WTC11 (cell line): ENCODE measurements around the gene SLC30A5. TPM values are rescaled to one million over a fixed set of nuclear protein-coding genes. Genes with fewer than 3 reads are reported as not detected.

ENCODE experiments used
- ATAC-seq: fragments of 200-7000 bp; cut with Tn5 transposase; 2 replicates; pipeline ENCODE4 v1.10.0; 2021; ENCODE audit warnings: mild to moderate bottlenecking, moderate library complexity
- CTCF ChIA-PET: fragments of 300-600 bp; sonication (Branson Sonifier 250); formaldehyde crosslinking; loops from one replicate; lab custom pipeline; 2021; ENCODE audit warnings: antibody characterized with exemption; lab: Charles Lee
- POLR2A ChIA-PET: fragments of 350-600 bp; sonication (Branson Sonifier 250); formaldehyde crosslinking; loops from one replicate; lab custom pipeline; 2021; ENCODE audit warnings: antibody characterized with exemption; lab: Charles Lee
- DNase-seq: peaks from one replicate; pipeline ENCODE4 v3.0.0; 2021; ENCODE audit warnings: low spot score
- H3K27ac Mint-ChIP-seq: 2 replicates; pipeline ENCODE4 v1.8.0; 2021; ENCODE audit warnings: mixed read lengths
- H3K27me3 Mint-ChIP-seq: 2 replicates; pipeline ENCODE4 v1.8.0; 2021; ENCODE audit warnings: low read depth, mild to moderate bottlenecking, moderate library complexity, mixed read lengths
- H3K36me3 Mint-ChIP-seq: 2 replicates; pipeline ENCODE4 v1.8.0; 2021; ENCODE audit warnings: mixed read lengths
- H3K4me1 Mint-ChIP-seq: 2 replicates; pipeline ENCODE4 v1.8.0; 2022; ENCODE audit warnings: mixed read lengths
- H3K4me3 Mint-ChIP-seq: 2 replicates; pipeline ENCODE4 v1.8.0; 2021; ENCODE audit warnings: mild to moderate bottlenecking, moderate library complexity, mixed read lengths
- H3K9me3 Mint-ChIP-seq: 2 replicates; pipeline ENCODE4 v1.8.0; 2021; ENCODE audit warnings: mixed read lengths
- ARID4B ChIP-seq: sonication (generic); formaldehyde crosslinking; IDR thresholded peaks from 2 replicates; pipeline ENCODE4 v1.8.0; 2023; ENCODE audit warnings: missing genetic modification reagents, mild to moderate bottlenecking, borderline replicate concordance
- CBFB ChIP-seq: sonication (generic); formaldehyde crosslinking; IDR thresholded peaks from 2 replicates; pipeline ENCODE4 v1.8.1; 2022; ENCODE audit warnings: mild to moderate bottlenecking, low read depth, missing genetic modification reagents
- ESRRA ChIP-seq: sonication (generic); formaldehyde crosslinking; IDR thresholded peaks from 2 replicates; pipeline ENCODE4 v1.8.1; 2022; ENCODE audit warnings: mild to moderate bottlenecking, missing genetic modification reagents, borderline replicate concordance
- FOXJ3 ChIP-seq: sonication (generic); formaldehyde crosslinking; IDR thresholded peaks from 2 replicates; pipeline ENCODE4 v1.9.0; 2021; ENCODE audit warnings: missing genetic modification reagents, mild to moderate bottlenecking, borderline replicate concordance
- JAZF1 ChIP-seq: fragments of 250-450 bp; sonication (Bioruptor Pico); IDR thresholded peaks from 2 replicates; pipeline ENCODE4 v1.9.0; 2021; ENCODE audit warnings: moderate library complexity, mild to moderate bottlenecking, inconsistent platforms
- MLX ChIP-seq: sonication (generic); formaldehyde crosslinking; IDR thresholded peaks from 2 replicates; pipeline ENCODE4 v1.8.1; 2023; ENCODE audit warnings: mild to moderate bottlenecking, missing genetic modification reagents, moderate library complexity
- NFYB ChIP-seq: sonication (generic); formaldehyde crosslinking; conservative IDR thresholded peaks from 2 replicates; pipeline ENCODE4 v1.8.0; 2022; ENCODE audit warnings: low read depth, missing genetic modification reagents
- SMAD3 ChIP-seq: sonication (generic); formaldehyde crosslinking; IDR thresholded peaks from 2 replicates; pipeline ENCODE4 v1.8.0; 2022; ENCODE audit warnings: missing genetic modification reagents, mild to moderate bottlenecking, borderline replicate concordance
- SMAD4 ChIP-seq: sonication (generic); formaldehyde crosslinking; IDR thresholded peaks from 2 replicates; pipeline ENCODE4 v1.8.0; 2022; ENCODE audit warnings: mild to moderate bottlenecking, missing genetic modification reagents
- TP53 ChIP-seq: sonication (generic); formaldehyde crosslinking; IDR thresholded peaks from 2 replicates; pipeline ENCODE4 v1.8.1; 2023; ENCODE audit warnings: mild to moderate bottlenecking, missing genetic modification reagents
- ZMAT4 ChIP-seq: fragments of 250-450 bp; sonication (Bioruptor Pico); IDR thresholded peaks from 2 replicates; pipeline ENCODE4 v1.9.0; 2021; ENCODE audit warnings: mild to moderate bottlenecking
- ZNF138 ChIP-seq: sonication (generic); formaldehyde crosslinking; conservative IDR thresholded peaks from 2 replicates; pipeline ENCODE4 v1.8.1; 2022; ENCODE audit warnings: mild to moderate bottlenecking, moderate library complexity, missing genetic modification reagents
- ZNF263 ChIP-seq: sonication (generic); formaldehyde crosslinking; IDR thresholded peaks from 2 replicates; pipeline ENCODE4 v1.8.1; 2022; ENCODE audit warnings: low read depth, mild to moderate bottlenecking, moderate library complexity, missing genetic modification reagents
- ZNF416 ChIP-seq: fragments of 250-450 bp; sonication (Bioruptor Pico); IDR thresholded peaks from 2 replicates; pipeline ENCODE4 v1.9.0; 2021; ENCODE audit warnings: mild to moderate bottlenecking, inconsistent platforms
- ZNF425 ChIP-seq: fragments of 250-450 bp; sonication (Bioruptor Pico); conservative IDR thresholded peaks from 2 replicates; pipeline ENCODE4 v1.9.0; 2021; ENCODE audit warnings: mild to moderate bottlenecking
- total RNA-seq: library from RNA; stranded (reverse); gene quantifications from 3 replicates; pipeline ENCODE4 v1.2.3, GENCODE V29; 2021
- TF ChIP-seq, protein P1 (sequence below): sonication (generic); formaldehyde crosslinking; IDR thresholded peaks from 2 replicates; pipeline ENCODE4 v1.8.0; 2023; ENCODE audit warnings: mild to moderate bottlenecking, missing genetic modification reagents
- TF ChIP-seq, protein P2 (sequence below): sonication (generic); formaldehyde crosslinking; conservative IDR thresholded peaks from 2 replicates; pipeline ENCODE4 v1.8.1; 2022; ENCODE audit warnings: mild to moderate bottlenecking, missing genetic modification reagents
- TF ChIP-seq, protein P3 (sequence below): fragments of 250-450 bp; sonication (Bioruptor Pico); IDR thresholded peaks from 2 replicates; pipeline ENCODE4 v1.9.0; 2021; ENCODE audit warnings: moderate library complexity, mild to moderate bottlenecking, inconsistent platforms, borderline replicate concordance
- TF ChIP-seq, protein P4 (sequence below): sonication (generic); formaldehyde crosslinking; IDR thresholded peaks from 2 replicates; pipeline ENCODE4 v1.8.0; 2022; ENCODE audit warnings: mild to moderate bottlenecking, missing genetic modification reagents
- TF ChIP-seq, protein P5 (sequence below): sonication (generic); formaldehyde crosslinking; IDR thresholded peaks from 2 replicates; pipeline ENCODE4 v1.8.1; 2022; ENCODE audit warnings: low read depth, mild to moderate bottlenecking, moderate library complexity, missing genetic modification reagents, borderline replicate concordance

Gene SLC30A5
- total RNA-seq, 1 experiment from 2014 or later, result 34.1 TPM

DNA sequence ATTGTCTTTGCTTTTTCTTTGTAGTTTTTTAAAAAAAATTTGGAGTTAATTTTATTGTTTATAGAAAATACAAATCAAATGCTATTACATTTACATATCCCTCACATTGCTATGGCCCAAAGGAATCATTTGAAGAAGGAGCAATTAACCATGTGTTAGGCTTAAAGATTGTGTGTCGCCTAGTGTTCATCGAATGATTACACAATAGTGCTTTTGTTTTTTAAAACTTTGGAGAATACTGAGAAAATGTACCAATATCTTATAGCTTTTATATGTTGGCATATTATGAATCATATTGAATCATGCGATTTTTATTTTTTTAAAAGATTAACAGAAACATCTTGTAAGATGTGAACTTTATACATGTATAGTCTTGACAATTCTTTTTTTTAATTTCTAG lies 21.7 kb downstream of the SLC30A5 start (continued):
- no peak for TF ChIP-seq ARID4B (CRISPR knock-in tag)
- TF ChIP-seq ESRRA (CRISPR knock-in tag), result no peak
- TF ChIP-seq JAZF1 (CRISPR knock-in tag), result no peak
- TF ChIP-seq, protein P1, sequence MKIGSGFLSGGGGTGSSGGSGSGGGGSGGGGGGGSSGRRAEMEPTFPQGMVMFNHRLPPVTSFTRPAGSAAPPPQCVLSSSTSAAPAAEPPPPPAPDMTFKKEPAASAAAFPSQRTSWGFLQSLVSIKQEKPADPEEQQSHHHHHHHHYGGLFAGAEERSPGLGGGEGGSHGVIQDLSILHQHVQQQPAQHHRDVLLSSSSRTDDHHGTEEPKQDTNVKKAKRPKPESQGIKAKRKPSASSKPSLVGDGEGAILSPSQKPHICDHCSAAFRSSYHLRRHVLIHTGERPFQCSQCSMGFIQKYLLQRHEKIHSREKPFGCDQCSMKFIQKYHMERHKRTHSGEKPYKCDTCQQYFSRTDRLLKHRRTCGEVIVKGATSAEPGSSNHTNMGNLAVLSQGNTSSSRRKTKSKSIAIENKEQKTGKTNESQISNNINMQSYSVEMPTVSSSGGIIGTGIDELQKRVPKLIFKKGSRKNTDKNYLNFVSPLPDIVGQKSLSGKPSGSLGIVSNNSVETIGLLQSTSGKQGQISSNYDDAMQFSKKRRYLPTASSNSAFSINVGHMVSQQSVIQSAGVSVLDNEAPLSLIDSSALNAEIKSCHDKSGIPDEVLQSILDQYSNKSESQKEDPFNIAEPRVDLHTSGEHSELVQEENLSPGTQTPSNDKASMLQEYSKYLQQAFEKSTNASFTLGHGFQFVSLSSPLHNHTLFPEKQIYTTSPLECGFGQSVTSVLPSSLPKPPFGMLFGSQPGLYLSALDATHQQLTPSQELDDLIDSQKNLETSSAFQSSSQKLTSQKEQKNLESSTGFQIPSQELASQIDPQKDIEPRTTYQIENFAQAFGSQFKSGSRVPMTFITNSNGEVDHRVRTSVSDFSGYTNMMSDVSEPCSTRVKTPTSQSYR (CRISPR knock-in tag), result no peak
- TF ChIP-seq SMAD3 (CRISPR knock-in tag), result no peak
- TF ChIP-seq, protein P2, sequence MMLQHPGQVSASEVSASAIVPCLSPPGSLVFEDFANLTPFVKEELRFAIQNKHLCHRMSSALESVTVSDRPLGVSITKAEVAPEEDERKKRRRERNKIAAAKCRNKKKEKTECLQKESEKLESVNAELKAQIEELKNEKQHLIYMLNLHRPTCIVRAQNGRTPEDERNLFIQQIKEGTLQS (CRISPR knock-in tag), result no peak
- no peak for TF ChIP-seq FOXJ3 (CRISPR knock-in tag)
- no peak for TF ChIP-seq ZNF263 (CRISPR knock-in tag)
- no peak for TF ChIP-seq SMAD4 (CRISPR knock-in tag)
- TF ChIP-seq, protein P3, sequence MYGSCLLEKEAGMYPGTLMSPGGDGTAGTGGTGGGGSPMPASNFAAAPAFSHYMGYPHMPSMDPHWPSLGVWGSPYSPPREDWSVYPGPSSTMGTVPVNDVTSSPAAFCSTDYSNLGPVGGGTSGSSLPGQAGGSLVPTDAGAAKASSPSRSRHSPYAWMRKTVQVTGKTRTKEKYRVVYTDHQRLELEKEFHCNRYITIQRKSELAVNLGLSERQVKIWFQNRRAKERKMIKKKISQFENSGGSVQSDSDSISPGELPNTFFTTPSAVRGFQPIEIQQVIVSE (CRISPR knock-in tag), result no peak

GRCh38 chr5:69129413-69129812 lies 35.6 kb downstream of the SLC30A5 start:
- Mint-ChIP-seq H3K4me1 (no peaks in the 10 kb centered on the region), H3K9me3 (no peaks in the 10 kb centered on the region), H3K36me3 (peaks cover 21% of the 10 kb centered on the region), H3K27me3 (no peaks in the 10 kb centered on the region), H3K4me3 (no peak overlapping the region), H3K27ac (no peak overlapping the region)
- TF ChIP-seq MLX (no peak), NFYB (CRISPR knock-in tag) (no peak), ZNF425 (CRISPR knock-in tag) (no peak), JAZF1 (CRISPR knock-in tag) (no peak), ZMAT4 (CRISPR knock-in tag) (no peak), CBFB (CRISPR knock-in tag) (no peak), TP53 (CRISPR knock-in tag) (no peak), ZNF416 (CRISPR knock-in tag) (no peak), ZNF138 (no peak)
- TF ChIP-seq, protein P4, sequence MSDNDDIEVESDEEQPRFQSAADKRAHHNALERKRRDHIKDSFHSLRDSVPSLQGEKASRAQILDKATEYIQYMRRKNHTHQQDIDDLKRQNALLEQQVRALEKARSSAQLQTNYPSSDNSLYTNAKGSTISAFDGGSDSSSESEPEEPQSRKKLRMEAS (CRISPR knock-in tag), result no peak
- TF ChIP-seq, protein P5, sequence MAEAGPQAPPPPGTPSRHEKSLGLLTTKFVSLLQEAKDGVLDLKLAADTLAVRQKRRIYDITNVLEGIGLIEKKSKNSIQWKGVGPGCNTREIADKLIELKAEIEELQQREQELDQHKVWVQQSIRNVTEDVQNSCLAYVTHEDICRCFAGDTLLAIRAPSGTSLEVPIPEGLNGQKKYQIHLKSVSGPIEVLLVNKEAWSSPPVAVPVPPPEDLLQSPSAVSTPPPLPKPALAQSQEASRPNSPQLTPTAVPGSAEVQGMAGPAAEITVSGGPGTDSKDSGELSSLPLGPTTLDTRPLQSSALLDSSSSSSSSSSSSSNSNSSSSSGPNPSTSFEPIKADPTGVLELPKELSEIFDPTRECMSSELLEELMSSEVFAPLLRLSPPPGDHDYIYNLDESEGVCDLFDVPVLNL, result no peak
- TF ChIP-seq, protein P3 (CRISPR knock-in tag), result no peak
- POLR2A ChIA-PET, result no interaction called here
- CTCF ChIA-PET, result no interaction called here
- DNase-seq (no peak), ATAC-seq (no peak)
